Lung (tissue), 12 donors: ENCODE data around the gene ERBB4. TPM values are rescaled to one million over a fixed set of nuclear protein-coding genes. Genes with fewer than 3 reads are reported as not detected.

Source experiments
- ATAC-seq: fragments of 200-7000 bp; cut with Tn5 transposase; one replicate; pipeline ENCODE4 v1.9.1; 2020; ENCODE audit warnings: moderate number of reproducible peaks; ENCODE audit not compliant: insufficient read depth, low FRiP score
- DNase-seq, 3 donors: peaks; one replicate each; pipeline ENCODE4 v3.0.0-alpha.2; 2013 to 2017
- H3K27ac ChIP-seq, 2 donors: one replicate each; pipeline ENCODE4 v1.5.1; 2013; ENCODE audit warnings: mild to moderate bottlenecking in 2 of 2, moderate library complexity in 2 of 2, control low read depth in 1 of 2, inconsistent platforms in 1 of 2, low read depth in 1 of 2, low read length in 1 of 2
- H3K27me3 ChIP-seq, 3 donors: one replicate each; pipeline ENCODE4 v1.5.1; 2013; ENCODE audit warnings: low read length in 2 of 3; ENCODE audit not compliant: control insufficient read depth in 3 of 3, insufficient read depth in 3 of 3
- H3K36me3 ChIP-seq, 4 donors: one replicate each; pipeline ENCODE4 v1.5.1; 2013; ENCODE audit warnings: low read length in 4 of 4, mild to moderate bottlenecking in 1 of 4, moderate library complexity in 1 of 4; ENCODE audit not compliant: control insufficient read depth in 4 of 4, insufficient read depth in 4 of 4
- H3K4me1 ChIP-seq, 5 donors: one replicate each; pipeline ENCODE4 v1.5.1; 2013; ENCODE audit warnings: low read length in 5 of 5, mild to moderate bottlenecking in 2 of 5, moderate library complexity in 1 of 5; ENCODE audit not compliant: control insufficient read depth in 5 of 5, insufficient read depth in 5 of 5
- H3K4me3 ChIP-seq: one replicate; pipeline ENCODE4 v1.5.1; 2013; ENCODE audit warnings: mild to moderate bottlenecking, control low read depth, moderate library complexity
- H3K9ac ChIP-seq, 2 donors: one replicate each; pipeline ENCODE4 v1.5.1; 2013; ENCODE audit warnings: low read length in 2 of 2, control low read depth in 1 of 2; ENCODE audit not compliant: insufficient read depth in 1 of 2
- H3K9me3 ChIP-seq, 4 donors: one replicate each; pipeline ENCODE4 v1.5.1; 2013; ENCODE audit warnings: low read length in 3 of 4, mild to moderate bottlenecking in 1 of 4, moderate library complexity in 1 of 4; ENCODE audit not compliant: control insufficient read depth in 4 of 4, insufficient read depth in 3 of 4
- WGBS, 2 donors: extraction: QIAGEN DNeasy Blood & Tissue Kit; methylation state at CpG; one replicate each; pipeline ENCODE4 v1.1.7; 2013; 5-methylcytosine and 5-hydroxymethylcytosine counted together
- polyA plus RNA-seq, 2 donors: library from polyadenylated mRNA; stranded (reverse); fragments of 200-250 nt; gene quantifications; one replicate each; pipeline ENCODE4 v1.2.1, GENCODE V29; 2013
- total RNA-seq, 2 donors: library from RNA; depleted of rRNA in 1 of 2; stranded (reverse); fragments of >200 nt in 1 of 2; gene quantifications; one replicate each; pipeline ENCODE4 v1.2.1, GENCODE V29; 2014 to 2021
- TF ChIP-seq, protein P1 (sequence below): IDR thresholded peaks from 2 replicates; pipeline ENCODE4 v1.5.1; 2012; ENCODE audit warnings: mild to moderate bottlenecking; ENCODE audit errors: control extremely low read depth, extremely low read depth
- donor health status: control.
- donor health status: control.
- donor health status: Bipolar disorder and iron deficiency.
- donor health status: healthy.
- donor health status: DM: yes; HTN: yes; CAD: no.

Gene ERBB4
- total and polyA plus RNA-seq, 4 donors = 0.41 to 16.8 (median 5.3) TPM

GRCh38 chr2:211836409-211836808, 702.2 kb downstream of the ERBB4 start:
- no peak for ATAC-seq
- no peak overlapping the region for H3K9ac ChIP-seq
- H3K36me3 ChIP-seq = no peaks in the 10 kb centered on the region
- TF ChIP-seq, protein P1, sequence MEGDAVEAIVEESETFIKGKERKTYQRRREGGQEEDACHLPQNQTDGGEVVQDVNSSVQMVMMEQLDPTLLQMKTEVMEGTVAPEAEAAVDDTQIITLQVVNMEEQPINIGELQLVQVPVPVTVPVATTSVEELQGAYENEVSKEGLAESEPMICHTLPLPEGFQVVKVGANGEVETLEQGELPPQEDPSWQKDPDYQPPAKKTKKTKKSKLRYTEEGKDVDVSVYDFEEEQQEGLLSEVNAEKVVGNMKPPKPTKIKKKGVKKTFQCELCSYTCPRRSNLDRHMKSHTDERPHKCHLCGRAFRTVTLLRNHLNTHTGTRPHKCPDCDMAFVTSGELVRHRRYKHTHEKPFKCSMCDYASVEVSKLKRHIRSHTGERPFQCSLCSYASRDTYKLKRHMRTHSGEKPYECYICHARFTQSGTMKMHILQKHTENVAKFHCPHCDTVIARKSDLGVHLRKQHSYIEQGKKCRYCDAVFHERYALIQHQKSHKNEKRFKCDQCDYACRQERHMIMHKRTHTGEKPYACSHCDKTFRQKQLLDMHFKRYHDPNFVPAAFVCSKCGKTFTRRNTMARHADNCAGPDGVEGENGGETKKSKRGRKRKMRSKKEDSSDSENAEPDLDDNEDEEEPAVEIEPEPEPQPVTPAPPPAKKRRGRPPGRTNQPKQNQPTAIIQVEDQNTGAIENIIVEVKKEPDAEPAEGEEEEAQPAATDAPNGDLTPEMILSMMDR = no peak
- H3K27me3 ChIP-seq = no peaks in the 10 kb centered on the region
- peak in 1 of 3 donors; percentile 10 for DNase-seq
- no peaks in the 10 kb centered on the region for H3K9me3 ChIP-seq
- H3K4me3 ChIP-seq = no peak overlapping the region
- WGBS, 2 donors = 38 to 63% methylated on average over 3 of the region's 3 CpGs
- H3K27ac ChIP-seq = no peak overlapping the region
- no peaks in the 10 kb centered on the region for H3K4me1 ChIP-seq

- no peak for ATAC-seq
- 60 to 68% methylated on average over 2 of the region's 2 CpGs for WGBS, 2 donors
- Histone ChIP-seq H3K36me3 (no peaks in the 10 kb centered on the region), H3K9ac (no peak overlapping the region), H3K27me3 (no peaks in the 10 kb centered on the region), H3K27ac (no peak overlapping the region), H3K9me3 (no peaks in the 10 kb centered on the region), H3K4me3 (no peak overlapping the region), H3K4me1 (no peaks in the 10 kb centered on the region)
- TF ChIP-seq, protein P1 = no peak
- DNase-seq = no peak
Observed at GRCh38 chr2:211835695-211836094, 702.9 kb downstream of the ERBB4 start.

- ATAC-seq = no peak
- 86 to 90% methylated on average over 4 of the region's 4 CpGs for WGBS, 2 donors
Observed at GRCh38 chr2:211833582-211834279, 704.9 kb downstream of the ERBB4 start.

More at GRCh38 chr2:211833582-211834279, 704.9 kb downstream of the ERBB4 start:
- Histone ChIP-seq H3K9me3 (no peaks in the 10 kb centered on the region), H3K27me3 (no peaks in the 10 kb centered on the region), H3K4me1 (no peaks in the 10 kb centered on the region), H3K4me3 (no peak overlapping the region), H3K27ac (no peak overlapping the region), H3K36me3 (no peaks in the 10 kb centered on the region), H3K9ac (no peak overlapping the region)
- TF ChIP-seq, protein P1 = no peak
- no peak for DNase-seq
